Naive thymus-derived CD4-positive, alpha-beta T cell (primary cell): ENCODE measurements around the gene ZBTB37. TPM values are rescaled to one million over a fixed set of nuclear protein-coding genes. Genes with fewer than 3 reads are reported as not detected.

Experiments
- ATAC-seq: fragments of 150-1000 bp; cut with Tn5 transposase; 2 replicates; pipeline ENCODE4 v1.10.0; 2021; ENCODE audit warnings: mild to moderate bottlenecking, moderate library complexity
- CTCF ChIA-PET: fragments of 350-600 bp; sonication (Branson Sonifier 250); formaldehyde crosslinking; loops from one replicate; lab custom pipeline; 2021; ENCODE audit warnings: antibody characterized with exemption; lab: Charles Lee
- POLR2A ChIA-PET: fragments of 350-600 bp; sonication (Branson Sonifier 250); formaldehyde crosslinking; loops from one replicate; lab custom pipeline; 2021; ENCODE audit warnings: antibody characterized with exemption, inconsistent platforms; lab: Charles Lee
- DNase-seq, 9 donors: peaks; one replicate each; pipeline versions ENCODE4 v3.0.0 to v3.0.0-alpha.2; 2020 to 2022; ENCODE audit warnings: mixed read lengths in 1 of 9
- H3K27ac ChIP-seq: one replicate; pipeline ENCODE4 v1.7.0; 2013; ENCODE audit warnings: mild to moderate bottlenecking, low read depth, low read length, moderate library complexity
- H3K27me3 ChIP-seq, 2 donors: one replicate each; pipeline ENCODE4 v1.7.0; 2013; ENCODE audit warnings: low read length in 2 of 2, mild to moderate bottlenecking in 2 of 2, moderate library complexity in 2 of 2; ENCODE audit not compliant: control insufficient read depth in 2 of 2, insufficient read depth in 2 of 2
- H3K36me3 ChIP-seq, 3 experiments: 1 replicate in 2 of 3; 2 replicates in 1 of 3; pipeline ENCODE4 v1.7.0; 2013; ENCODE audit warnings: low read length in 3 of 3, mild to moderate bottlenecking in 3 of 3, moderate library complexity in 1 of 3; ENCODE audit not compliant: insufficient read depth in 3 of 3, control insufficient read depth in 2 of 3
- H3K4me1 ChIP-seq, 2 donors: one replicate each; pipeline ENCODE4 v1.7.0; 2013; ENCODE audit warnings: low read length in 2 of 2, mild to moderate bottlenecking in 2 of 2, moderate library complexity in 1 of 2; ENCODE audit not compliant: control insufficient read depth in 2 of 2, insufficient read depth in 2 of 2
- H3K4me3 ChIP-seq: 2 replicates; pipeline ENCODE4 v1.7.0; 2013; ENCODE audit warnings: mild to moderate bottlenecking, low read length
- H3K9me3 ChIP-seq, 3 experiments: 1 replicate in 2 of 3; 2 replicates in 1 of 3; pipeline ENCODE4 v1.7.0; 2013; ENCODE audit warnings: low read length in 3 of 3; ENCODE audit not compliant: control insufficient read depth in 2 of 3
- H3K27ac Mint-ChIP-seq, 9 donors: one replicate each; pipeline ENCODE4 v1.8.0; 2020 to 2022; ENCODE audit warnings: mixed read lengths in 9 of 9, mild to moderate bottlenecking in 8 of 9, moderate library complexity in 5 of 9, inconsistent platforms in 2 of 9
- H3K27me3 Mint-ChIP-seq, 5 donors: one replicate each; pipeline ENCODE4 v1.8.0; 2021 to 2022; ENCODE audit warnings: mixed read lengths in 5 of 5, mild to moderate bottlenecking in 1 of 5
- H3K36me3 Mint-ChIP-seq, 5 donors: one replicate each; pipeline ENCODE4 v1.8.0; 2020 to 2022; ENCODE audit warnings: mixed read lengths in 5 of 5, mild to moderate bottlenecking in 3 of 5, inconsistent platforms in 1 of 5
- H3K4me1 Mint-ChIP-seq, 7 donors: one replicate each; pipeline ENCODE4 v1.8.0; 2020 to 2022; ENCODE audit warnings: mixed read lengths in 7 of 7, mild to moderate bottlenecking in 3 of 7, inconsistent platforms in 1 of 7
- H3K4me3 Mint-ChIP-seq, 10 donors: one replicate each; pipeline ENCODE4 v1.8.0; 2020 to 2022; ENCODE audit warnings: mild to moderate bottlenecking in 10 of 10, mixed read lengths in 10 of 10, moderate library complexity in 6 of 10, inconsistent platforms in 2 of 10
- H3K9me3 Mint-ChIP-seq, 11 donors: one replicate each; pipeline ENCODE4 v1.8.0; 2020 to 2022; ENCODE audit warnings: mixed read lengths in 11 of 11, mild to moderate bottlenecking in 4 of 11, inconsistent platforms in 1 of 11, moderate library complexity in 1 of 11
- intact Hi-C, 2 donors: fragments of 100-400 bp; cut with micrococcal nuclease; formaldehyde crosslinking; loops; one replicate each; pipeline ENCODE4 v1.15.1; 2023
- polyA plus RNA-seq, 2 donors: library from polyadenylated mRNA; unstranded; fragments of 300-500 nt; fragmentation: Illumina TruSeq; gene quantifications; one replicate each; pipeline ENCODE4 v1.2.3, GENCODE V29; 2021
- total RNA-seq, 6 experiments: library from RNA in 5 of 6; stranded (reverse) in 5 of 6; gene quantifications; 1 replicate in 5 of 6; 2 replicates in 1 of 6; pipeline ENCODE4 v1.2.3 and lab custom pipeline; 2021 to 2026

The ZBTB37 gene
- total and polyA plus RNA-seq, 7 experiments from 2014 or later: 2.1 to 30.3 (median 21.1) TPM

DNA sequence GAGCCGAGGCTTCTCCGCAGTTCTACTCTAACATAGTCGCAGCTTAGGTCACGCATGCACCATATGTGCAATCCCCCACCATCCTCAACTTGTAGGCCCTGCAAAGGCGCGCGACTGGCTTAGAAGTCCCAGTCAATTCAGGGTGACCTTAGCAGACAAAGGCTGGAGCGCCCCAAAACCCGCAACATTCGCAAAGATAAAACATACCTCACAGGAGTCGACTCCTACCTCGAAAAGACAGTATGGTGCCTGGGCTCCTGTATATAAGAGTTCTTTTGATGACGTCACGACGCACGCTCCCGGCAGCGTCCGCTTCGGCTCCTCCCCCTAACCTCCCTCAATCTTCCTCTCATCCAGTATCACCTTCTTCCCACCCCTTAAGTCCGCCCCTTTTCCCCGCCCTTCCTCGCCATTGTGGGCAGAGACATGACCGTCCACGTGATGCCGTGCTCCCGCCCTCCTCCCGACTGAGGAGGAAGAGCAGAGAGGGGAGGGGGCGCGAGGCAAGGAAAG lies 371 bp upstream of the ZBTB37 start, which contains the start of gene GAS5:
GAS5 (minus strand) TSS at position 237 of the 513 bp plus-strand sequence.
- Histone ChIP-seq H3K4me1 (peaks cover 42 to 62% of the 10 kb centered on the region in 2 donors), H3K27me3 (no peaks in the 10 kb centered on the region), H3K9me3 (no peaks in the 10 kb centered on the region), H3K27ac (peak within 1 kb of the TSS; percentile 93), H3K36me3 (peaks cover 3 to 48% (median 17%) of the 10 kb centered on the region in 3 experiments), H3K4me3 (peak within 1 kb of the TSS; percentile 88)
- ChIA-PET POLR2A (interaction anchor here (0.5 to 3.6 kb wide), 25 partner anchors 8 to 1335 kb away, joined by 3 to 28 read pairs (median 3); partner anchors contain the start of genes CACYBP, CENPL, DARS2 and KLHL20), CTCF (interaction anchor here (0.7 to 0.9 kb wide), 3 partner anchors 153 to 391 kb away, joined by 3 to 4 read pairs (median 3); partner anchors contain the start of gene KLHL20)
- peaks cover 0 to 5% (median 0%) of the 10 kb centered on the region in 11 donors for H3K9me3 Mint-ChIP-seq
- ATAC-seq: peak; percentile 92
- intact Hi-C loops: loop anchor here (1.0 to 5.0 kb wide), 18 partner anchors 44 to 1426 kb away; partner anchors contain the start of genes CENPL (in 2 of the 2), DARS2 (in 2 of the 2), KLHL20 (in 2 of the 2) and MRPS14 (in 2 of the 2)
- H3K4me1 Mint-ChIP-seq: peaks cover 50 to 80% (median 66%) of the 10 kb centered on the region in 7 donors
- peaks cover 0 to 4% (median 0%) of the 10 kb centered on the region in 5 donors for H3K27me3 Mint-ChIP-seq
- peak within 1 kb of the TSS; percentile 92 to 98 (median 95) for H3K4me3 Mint-ChIP-seq
- peaks cover 16 to 52% (median 45%) of the 10 kb centered on the region in 5 donors for H3K36me3 Mint-ChIP-seq
- peak; percentile 88 to 100 (median 99) for DNase-seq
- peak within 1 kb of the TSS; percentile 85 to 99 (median 97) for H3K27ac Mint-ChIP-seq

DNA sequence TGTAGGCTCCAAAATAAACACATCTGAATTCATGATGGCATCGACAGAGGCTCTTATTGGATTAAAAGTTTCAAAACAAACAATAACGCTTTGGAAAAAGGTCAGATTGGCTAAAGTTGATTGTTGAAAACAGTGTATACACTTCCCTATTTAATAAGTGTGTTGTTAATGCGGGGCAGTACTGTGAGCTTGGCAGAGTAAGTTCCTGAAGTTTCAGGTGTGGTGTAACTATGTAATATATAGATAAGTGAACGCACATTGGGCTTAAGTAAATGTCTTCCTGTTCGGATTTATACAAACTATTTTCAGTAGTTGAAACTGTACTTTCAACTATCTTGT lies 810 bp downstream of the ZBTB37 start:
- Histone ChIP-seq H3K4me3 (peak overlapping the region; percentile 88), H3K4me1 (peaks cover 42 to 59% of the 10 kb centered on the region in 2 donors), H3K9me3 (no peaks in the 10 kb centered on the region), H3K27me3 (no peaks in the 10 kb centered on the region), H3K27ac (peak overlapping the region; percentile 93), H3K36me3 (peaks cover 3 to 37% (median 5%) of the 10 kb centered on the region in 3 experiments)
- ChIA-PET CTCF (interaction anchor here (0.6 to 0.9 kb wide), 3 partner anchors 287 to 1533 kb away, joined by 3 to 5 read pairs (median 3); no protein-coding TSS in a partner anchor), POLR2A (interaction anchor here (0.7 to 3.6 kb wide), 13 partner anchors 13 to 1123 kb away, joined by 3 to 28 read pairs (median 6); partner anchors contain the start of genes CENPL, DARS2, KLHL20 and PRDX6)
- H3K36me3 Mint-ChIP-seq: peaks cover 13 to 50% (median 45%) of the 10 kb centered on the region in 5 donors
- peak overlapping the region; percentile 85 to 99 (median 97) for H3K27ac Mint-ChIP-seq
- ATAC-seq: no peak
- H3K4me1 Mint-ChIP-seq: peaks cover 51 to 83% (median 73%) of the 10 kb centered on the region in 7 donors
- intact Hi-C loops: loop anchor here (2.0 to 5.0 kb wide), 5 partner anchors 63 to 1427 kb away; partner anchors contain the start of genes KIAA0040 (in 1 of the 2) and PIGC (in 1 of the 2)
- no peak for DNase-seq
- peak overlapping the region; percentile 91 to 98 (median 95) for H3K4me3 Mint-ChIP-seq
- peaks cover 0 to 5% (median 0%) of the 10 kb centered on the region in 11 donors for H3K9me3 Mint-ChIP-seq
- peaks cover 0 to 4% (median 0%) of the 10 kb centered on the region in 5 donors for H3K27me3 Mint-ChIP-seq

DNA sequence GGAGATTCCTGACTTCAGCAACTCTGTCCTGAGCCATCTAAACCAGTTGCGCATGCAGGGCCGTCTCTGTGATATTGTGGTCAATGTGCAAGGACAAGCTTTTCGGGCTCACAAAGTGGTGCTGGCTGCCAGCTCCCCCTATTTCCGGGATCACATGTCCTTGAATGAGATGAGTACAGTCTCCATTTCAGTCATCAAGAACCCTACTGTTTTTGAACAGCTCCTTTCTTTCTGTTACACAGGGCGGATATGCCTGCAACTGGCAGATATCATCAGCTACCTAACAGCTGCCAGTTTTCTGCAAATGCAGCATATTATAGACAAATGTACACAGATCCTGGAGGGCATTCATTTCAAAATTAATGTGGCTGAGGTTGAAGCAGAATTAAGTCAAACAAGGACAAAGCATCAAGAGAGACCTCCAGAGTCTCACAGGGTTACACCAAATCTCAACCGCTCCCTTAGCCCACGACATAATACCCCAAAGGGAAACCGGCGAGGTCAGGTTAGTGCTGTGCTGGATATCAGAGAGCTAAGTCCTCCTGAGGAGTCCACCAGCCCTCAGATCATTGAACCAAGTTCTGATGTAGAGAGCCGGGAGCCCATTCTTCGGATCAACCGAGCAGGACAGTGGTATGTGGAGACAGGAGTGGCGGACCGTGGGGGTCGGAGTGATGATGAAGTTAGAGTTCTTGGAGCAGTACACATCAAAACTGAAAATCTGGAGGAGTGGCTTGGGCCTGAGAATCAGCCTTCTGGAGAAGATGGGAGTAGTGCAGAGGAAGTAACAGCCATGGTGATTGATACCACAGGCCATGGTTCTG lies 2.3 kb downstream of the ZBTB37 start:
- Histone ChIP-seq H3K27me3 (no peaks in the 10 kb centered on the region), H3K4me1 (peaks cover 40 to 44% of the 10 kb centered on the region in 2 donors), H3K27ac (peak overlapping the region; percentile 50), H3K36me3 (peaks cover 0 to 31% (median 3%) of the 10 kb centered on the region in 3 experiments), H3K4me3 (peak overlapping the region; percentile 25), H3K9me3 (no peaks in the 10 kb centered on the region)
- ChIA-PET CTCF (interaction anchor here (0.6 to 0.9 kb wide), 2 partner anchors 285 to 450 kb away, joined by 3 to 5 read pairs; no protein-coding TSS in a partner anchor), POLR2A (interaction anchor here (1.0 to 3.6 kb wide), 5 partner anchors 45 to 1129 kb away, joined by 3 to 21 read pairs (median 6); partner anchors contain the start of genes CACYBP, CENPL, PRDX6 and RC3H1)
- DNase-seq (peak in 7 of 9 donors; percentile 10 to 30 (median 20)), ATAC-seq (no peak)
- Mint-ChIP-seq H3K4me3 (peak overlapping the region; percentile 42 to 96 (median 78)), H3K27ac (peak overlapping the region; percentile 66 to 99 (median 88)), H3K27me3 (peaks cover 0 to 4% (median 0%) of the 10 kb centered on the region in 5 donors), H3K9me3 (peaks cover 0 to 5% (median 0%) of the 10 kb centered on the region in 11 donors), H3K4me1 (peaks cover 42 to 73% (median 63%) of the 10 kb centered on the region in 7 donors), H3K36me3 (peaks cover 1 to 43% (median 37%) of the 10 kb centered on the region in 5 donors)
- intact Hi-C loops: no loop called here

DNA sequence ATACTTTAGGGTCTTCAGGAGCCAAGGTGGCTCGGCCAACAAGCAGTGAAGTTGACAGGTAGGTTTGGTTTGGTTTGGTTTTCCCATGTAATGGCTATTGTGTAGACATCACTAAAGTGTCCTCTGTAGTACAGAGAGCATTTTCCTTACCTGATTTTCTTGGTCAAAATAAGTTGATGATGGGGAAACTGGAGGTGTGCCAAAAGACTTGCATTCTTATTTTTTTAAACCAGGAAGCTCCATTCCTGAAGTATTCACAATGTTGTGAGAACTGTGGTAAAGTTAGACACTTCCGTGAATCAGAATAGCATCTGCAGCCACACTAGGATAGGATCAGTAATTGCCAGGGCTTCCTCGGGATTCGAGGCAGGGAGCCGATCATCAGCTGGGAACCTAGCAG lies 2.9 kb downstream of the ZBTB37 start:
- CTCF ChIA-PET: no interaction called here
- H3K27ac ChIP-seq: peak overlapping the region; percentile 43
- Mint-ChIP-seq H3K36me3 (peaks cover 4 to 42% (median 37%) of the 10 kb centered on the region in 5 donors), H3K9me3 (peaks cover 0 to 5% (median 0%) of the 10 kb centered on the region in 11 donors), H3K27me3 (peaks cover 0 to 4% (median 0%) of the 10 kb centered on the region in 5 donors), H3K4me3 (peak overlapping the region in 9 of 10 donors; percentile 41 to 96 (median 78)), H3K27ac (peak overlapping the region; percentile 54 to 99 (median 88)), H3K4me1 (peaks cover 37 to 68% (median 59%) of the 10 kb centered on the region in 7 donors)
- H3K27me3 ChIP-seq: no peaks in the 10 kb centered on the region
- ATAC-seq (no peak), DNase-seq (no peak)
- peaks cover 0 to 30% (median 3%) of the 10 kb centered on the region in 3 experiments for H3K36me3 ChIP-seq
- intact Hi-C loops: no loop called here
- H3K9me3 ChIP-seq: no peaks in the 10 kb centered on the region
- POLR2A ChIA-PET: interaction anchor here (1.3 kb wide), 1 partner anchor 46 kb away, joined by 3 read pairs; the partner anchor contains the start of gene CENPL
- no peak overlapping the region for H3K4me3 ChIP-seq
- peaks cover 34 to 38% of the 10 kb centered on the region in 2 donors for H3K4me1 ChIP-seq

DNA sequence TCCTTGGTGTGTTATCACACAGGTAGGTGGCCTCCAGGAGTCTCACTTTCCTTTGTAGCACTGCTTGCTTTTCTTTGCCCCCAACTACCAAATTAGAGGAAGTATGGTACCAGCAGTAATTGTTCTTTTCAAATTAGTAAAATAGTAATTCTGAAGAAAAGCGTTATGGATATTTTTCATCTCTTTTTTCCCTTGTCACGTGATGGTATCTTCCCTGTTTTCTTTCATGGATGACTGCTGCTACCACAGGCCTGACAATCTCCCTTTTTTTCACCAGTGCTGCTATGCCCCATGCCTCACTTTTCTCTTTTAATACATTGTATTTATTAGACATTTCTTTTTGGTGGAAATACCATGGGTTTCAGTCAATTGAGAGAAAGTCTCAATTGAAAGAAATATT lies 3.3 kb downstream of the ZBTB37 start:
- H3K27ac Mint-ChIP-seq: peak overlapping the region in 6 of 9 donors; percentile 23 to 95 (median 78)
- no peaks in the 10 kb centered on the region for H3K9me3 ChIP-seq
- H3K4me1 ChIP-seq: peaks cover 29 to 34% of the 10 kb centered on the region in 2 donors
- ATAC-seq (no peak), DNase-seq (no peak)
- H3K4me3 Mint-ChIP-seq: peak overlapping the region in 8 of 10 donors; percentile 15 to 96 (median 59)
- peaks cover 0 to 5% (median 0%) of the 10 kb centered on the region in 11 donors for H3K9me3 Mint-ChIP-seq
- peaks cover 33 to 66% (median 55%) of the 10 kb centered on the region in 7 donors for H3K4me1 Mint-ChIP-seq
- CTCF ChIA-PET: no interaction called here
- H3K4me3 ChIP-seq: no peak overlapping the region
- peaks cover 0 to 32% (median 8%) of the 10 kb centered on the region in 3 experiments for H3K36me3 ChIP-seq
- intact Hi-C loops: no loop called here
- peaks cover 4 to 42% (median 34%) of the 10 kb centered on the region in 5 donors for H3K36me3 Mint-ChIP-seq
- no peaks in the 10 kb centered on the region for H3K27me3 ChIP-seq
- peak overlapping the region; percentile 43 for H3K27ac ChIP-seq
- POLR2A ChIA-PET: interaction anchor here (1.3 kb wide), 1 partner anchor 46 kb away, joined by 3 read pairs; the partner anchor contains the start of gene CENPL
- H3K27me3 Mint-ChIP-seq: peaks cover 0 to 4% (median 0%) of the 10 kb centered on the region in 5 donors
